Stimulated activated CD8-positive, alpha-beta memory T cell treated with anti-CD3 and anti-CD28 coated beads, Interleukin-7, amount 100 ng/mL, for 1 hour (primary cell): ENCODE results near the gene RALGAPA1.
"Not testable (repeated sequence)": the region's sequence is repeated elsewhere in the genome, so short reads cannot be mapped to it uniquely, and the experiment has no call there.

ENCODE experiments used
- DNase-seq, 2 donors: peaks; one replicate each; pipeline ENCODE4 v3.0.0-alpha.2; 2020; ENCODE audit warnings: low read depth in 2 of 2

The RALGAPA1 gene

GRCh38 chr14:35699791-35700444 is 109.2 kb downstream of the RALGAPA1 start:
- no peak for DNase-seq

- no peak for DNase-seq
Observed at GRCh38 chr14:35696575-35696974, 112.5 kb downstream of the RALGAPA1 start.

GRCh38 chr14:35696119-35696518 is 113.0 kb downstream of the RALGAPA1 start:
- DNase-seq, result no peak

- no peak for DNase-seq
Observed at GRCh38 chr14:35695647-35696046, 113.4 kb downstream of the RALGAPA1 start.

GRCh38 chr14:35695072-35695471 is 114.0 kb downstream of the RALGAPA1 start:
- DNase-seq, result no peak

GRCh38 chr14:35689000-35689460 is 120.1 kb downstream of the RALGAPA1 start:
- no peak for DNase-seq

GRCh38 chr14:35688126-35688826 is 120.8 kb downstream of the RALGAPA1 start:
- DNase-seq, result no peak

- DNase-seq, result no peak
Observed at GRCh38 chr14:35687335-35687939, 121.7 kb downstream of the RALGAPA1 start.

GRCh38 chr14:35683688-35684087 is 125.4 kb downstream of the RALGAPA1 start:
- DNase-seq, result not testable (repeated sequence)

GRCh38 chr14:35682802-35683201 is 126.3 kb downstream of the RALGAPA1 start:
- DNase-seq, result no peak

- DNase-seq, result no peak
Observed at GRCh38 chr14:35678403-35679028, 130.6 kb downstream of the RALGAPA1 start.

GRCh38 chr14:35669782-35670181 is 139.3 kb downstream of the RALGAPA1 start:
- DNase-seq, result no peak

- DNase-seq, result no peak
Observed at GRCh38 chr14:35666429-35667043, 142.6 kb downstream of the RALGAPA1 start.

- no peak for DNase-seq
Observed at GRCh38 chr14:35661875-35662274, 147.2 kb downstream of the RALGAPA1 start.

GRCh38 chr14:35653045-35653444 is 156.1 kb downstream of the RALGAPA1 start:
- DNase-seq, result no peak

- no peak for DNase-seq
Observed at GRCh38 chr14:35643513-35643912, 165.6 kb downstream of the RALGAPA1 start.

GRCh38 chr14:35637851-35638250 is 171.2 kb downstream of the RALGAPA1 start:
- no peak for DNase-seq

GRCh38 chr14:35637269-35637668 is 171.8 kb downstream of the RALGAPA1 start:
- DNase-seq, result no peak

- no peak for DNase-seq
Observed at GRCh38 chr14:35632676-35633075, 176.4 kb downstream of the RALGAPA1 start.

GRCh38 chr14:35632271-35632670 is 176.8 kb downstream of the RALGAPA1 start:
- DNase-seq, result no peak

- no peak for DNase-seq
Observed at GRCh38 chr14:35631071-35631805, 177.9 kb downstream of the RALGAPA1 start.
